Measurements from ENCODE around the gene HS6ST1.
A peak's percentile ranks its signal among the peaks of the same experiment; 100 is the strongest.
"Not testable (repeated sequence)": the region's sequence is repeated elsewhere in the genome, so short reads cannot be mapped to it uniquely, and the experiment has no call there.

The HS6ST1 gene

DNA sequence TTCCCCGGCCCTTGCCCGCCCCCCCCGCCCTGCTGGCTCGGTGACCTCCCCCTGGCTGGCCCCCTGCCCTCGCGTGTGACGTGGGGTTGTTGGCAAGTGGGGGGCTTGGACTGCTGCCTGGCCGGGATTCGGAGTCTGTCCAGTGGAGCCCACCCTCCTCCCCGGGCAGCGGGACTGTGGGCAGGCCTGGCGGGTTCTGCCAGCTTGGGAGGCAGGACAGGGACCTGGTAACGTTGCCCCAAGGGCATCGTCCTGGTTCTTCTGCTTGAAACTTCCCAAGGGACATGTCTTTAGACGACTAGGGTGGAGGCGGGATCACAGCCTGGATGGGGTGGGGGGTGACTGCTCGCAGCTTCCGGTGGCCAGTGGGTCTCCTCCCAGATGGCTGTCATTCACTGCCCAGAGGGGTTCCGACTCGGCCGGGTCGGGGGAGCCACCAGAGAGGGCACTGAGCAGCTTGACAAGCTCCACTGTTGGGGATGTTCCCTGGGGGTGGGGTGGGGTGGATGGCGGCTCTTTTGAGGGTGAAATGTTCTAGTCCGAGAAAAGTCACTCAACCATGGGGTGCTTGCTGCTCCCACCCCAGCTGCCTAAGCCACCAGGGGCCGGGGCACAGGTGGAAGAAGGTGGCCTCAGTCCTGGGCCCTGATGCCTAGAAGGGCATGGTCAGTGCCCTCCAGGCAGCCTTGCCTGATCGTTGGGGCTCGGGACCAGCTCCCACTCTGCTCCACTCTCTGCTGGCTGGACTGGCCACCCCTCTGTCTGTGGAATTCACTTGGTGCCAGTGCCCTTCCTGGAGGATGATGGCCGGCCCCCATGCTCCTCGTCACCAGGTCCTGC lies 4.3 kb upstream of the HS6ST1 start:
- Histone ChIP-seq H3K9me3 (ENCODE audit: control insufficient read depth in 1 of 2, low read length in 2 of 2) (no peaks in the 10 kb centered on the region), H3K27me3 (ENCODE audit: control insufficient read depth in 1 of 2, insufficient read depth in 2 of 2, low read length in 2 of 2) (no peaks in the 10 kb centered on the region), H3K27ac (ENCODE audit: low read depth, low read length) (peak overlapping the region; percentile 10), H3K36me3 (ENCODE audit: control insufficient read depth in 1 of 2, insufficient read depth in 2 of 2, low read length in 2 of 2) (no peaks in the 10 kb centered on the region), H3K9ac (ENCODE audit: low read depth in 1 of 2, low read length in 2 of 2) (no peak overlapping the region), H3K4me3 (ENCODE audit: low read depth in 1 of 2, low read length in 2 of 2) (peak overlapping the region in 1 of 2 donors; percentile 62), H3K4me1 (ENCODE audit: control insufficient read depth in 1 of 2, insufficient read depth in 2 of 2, low read length in 2 of 2) (peaks cover 6 to 16% of the 10 kb centered on the region in 2 donors)

DNA sequence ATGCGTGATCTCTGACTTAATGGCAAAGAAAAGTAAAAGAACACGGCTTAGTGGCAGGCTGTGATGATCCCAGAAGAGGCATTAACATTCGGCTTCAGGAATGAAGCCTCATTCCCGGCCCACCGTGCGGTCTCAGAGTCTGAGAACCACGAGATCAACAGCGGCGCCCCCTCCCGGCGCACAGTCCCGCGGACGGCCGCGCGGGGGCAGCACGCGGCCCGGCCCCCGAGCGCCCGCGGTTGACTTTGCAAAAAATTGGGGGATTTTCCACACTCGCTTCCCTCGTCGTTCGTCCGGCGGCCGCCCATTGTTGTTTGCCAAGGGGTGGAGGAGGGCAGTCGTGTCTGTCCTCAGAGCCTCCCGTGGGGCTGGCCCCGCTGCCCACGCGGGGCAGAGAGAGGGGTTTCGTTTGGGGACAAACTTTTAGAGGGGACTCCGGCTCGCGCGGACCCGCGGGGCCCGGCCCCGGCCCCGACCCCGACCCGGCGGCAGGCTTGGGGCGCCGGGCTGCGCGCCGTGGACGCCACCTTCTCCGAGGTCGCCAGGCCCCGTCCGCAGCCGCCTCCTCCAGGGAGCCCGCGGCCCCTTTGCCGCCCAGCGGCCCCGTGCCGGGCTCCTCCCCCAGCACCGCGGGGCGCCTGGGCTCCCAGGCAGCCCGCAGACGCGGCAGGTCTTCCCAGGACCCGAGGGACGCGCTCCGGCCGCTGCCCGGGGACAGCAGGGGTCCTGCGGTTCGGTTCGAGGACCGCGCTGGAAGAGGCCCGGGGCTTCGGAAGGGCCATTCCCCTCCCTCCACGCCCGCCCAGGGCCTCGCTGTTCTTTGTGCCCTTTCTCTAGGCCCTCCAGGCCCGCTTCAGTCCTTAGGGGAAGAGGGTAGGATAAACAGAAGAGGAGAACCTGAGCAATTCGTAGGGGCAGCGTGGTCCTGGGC lies 3.4 kb upstream of the HS6ST1 start:
- H3K27ac ChIP-seq (ENCODE audit: low read depth, low read length), result peak overlapping the region; percentile 32
- peak overlapping the region in 1 of 2 donors; percentile 43 for H3K9ac ChIP-seq (ENCODE audit: low read depth in 1 of 2, low read length in 2 of 2)
- H3K4me3 ChIP-seq (ENCODE audit: low read depth in 1 of 2, low read length in 2 of 2), result peak overlapping the region; percentile 60 to 62
- no peaks in the 10 kb centered on the region for H3K36me3 ChIP-seq (ENCODE audit: control insufficient read depth in 1 of 2, insufficient read depth in 2 of 2, low read length in 2 of 2)
- H3K27me3 ChIP-seq (ENCODE audit: control insufficient read depth in 1 of 2, insufficient read depth in 2 of 2, low read length in 2 of 2), result no peaks in the 10 kb centered on the region
- H3K9me3 ChIP-seq (ENCODE audit: control insufficient read depth in 1 of 2, low read length in 2 of 2), result no peaks in the 10 kb centered on the region
- H3K4me1 ChIP-seq (ENCODE audit: control insufficient read depth in 1 of 2, insufficient read depth in 2 of 2, low read length in 2 of 2), result peaks cover 9 to 20% of the 10 kb centered on the region in 2 donors

GRCh38 chr2:128320906-128321771 lies 2.5 kb upstream of the HS6ST1 start:
- Histone ChIP-seq H3K4me1 (ENCODE audit: control insufficient read depth in 1 of 2, insufficient read depth in 2 of 2, low read length in 2 of 2) (peaks cover 18 to 30% of the 10 kb centered on the region in 2 donors), H3K36me3 (ENCODE audit: control insufficient read depth in 1 of 2, insufficient read depth in 2 of 2, low read length in 2 of 2) (no peaks in the 10 kb centered on the region), H3K27me3 (ENCODE audit: control insufficient read depth in 1 of 2, insufficient read depth in 2 of 2, low read length in 2 of 2) (no peaks in the 10 kb centered on the region), H3K27ac (ENCODE audit: low read depth, low read length) (no peak overlapping the region), H3K9me3 (ENCODE audit: control insufficient read depth in 1 of 2, low read length in 2 of 2) (no peaks in the 10 kb centered on the region), H3K4me3 (ENCODE audit: low read depth in 1 of 2, low read length in 2 of 2) (peak overlapping the region; percentile 22 to 35), H3K9ac (ENCODE audit: low read depth in 1 of 2, low read length in 2 of 2) (no peak overlapping the region)

GRCh38 chr2:128320192-128320905 lies 1.7 kb upstream of the HS6ST1 start:
- Histone ChIP-seq H3K9ac (ENCODE audit: low read depth in 1 of 2, low read length in 2 of 2) (no peak overlapping the region), H3K4me1 (ENCODE audit: control insufficient read depth in 1 of 2, insufficient read depth in 2 of 2, low read length in 2 of 2) (peaks cover 23 to 27% of the 10 kb centered on the region in 2 donors), H3K4me3 (ENCODE audit: low read depth in 1 of 2, low read length in 2 of 2) (no peak overlapping the region), H3K27me3 (ENCODE audit: control insufficient read depth in 1 of 2, insufficient read depth in 2 of 2, low read length in 2 of 2) (no peaks in the 10 kb centered on the region), H3K9me3 (ENCODE audit: control insufficient read depth in 1 of 2, low read length in 2 of 2) (no peaks in the 10 kb centered on the region), H3K36me3 (ENCODE audit: control insufficient read depth in 1 of 2, insufficient read depth in 2 of 2, low read length in 2 of 2) (peaks cover 0 to 3% of the 10 kb centered on the region in 2 donors), H3K27ac (ENCODE audit: low read depth, low read length) (no peak overlapping the region)

GRCh38 chr2:128319631-128320191 lies 1.0 kb upstream of the HS6ST1 start:
- H3K4me1 ChIP-seq (ENCODE audit: control insufficient read depth in 1 of 2, insufficient read depth in 2 of 2, low read length in 2 of 2), result peaks cover 24 to 29% of the 10 kb centered on the region in 2 donors
- no peak overlapping the region for H3K4me3 ChIP-seq (ENCODE audit: low read depth in 1 of 2, low read length in 2 of 2)
- peaks cover 0 to 5% of the 10 kb centered on the region in 2 donors for H3K36me3 ChIP-seq (ENCODE audit: control insufficient read depth in 1 of 2, insufficient read depth in 2 of 2, low read length in 2 of 2)
- no peak overlapping the region for H3K9ac ChIP-seq (ENCODE audit: low read depth in 1 of 2, low read length in 2 of 2)
- no peaks in the 10 kb centered on the region for H3K9me3 ChIP-seq (ENCODE audit: control insufficient read depth in 1 of 2, low read length in 2 of 2)
- no peaks in the 10 kb centered on the region for H3K27me3 ChIP-seq (ENCODE audit: control insufficient read depth in 1 of 2, insufficient read depth in 2 of 2, low read length in 2 of 2)
- H3K27ac ChIP-seq (ENCODE audit: low read depth, low read length), result no peak overlapping the region

- H3K4me3 ChIP-seq (ENCODE audit: low read depth in 1 of 2, low read length in 2 of 2); H3K36me3 ChIP-seq (ENCODE audit: control insufficient read depth in 1 of 2, insufficient read depth in 2 of 2, low read length in 2 of 2); H3K9ac ChIP-seq (ENCODE audit: low read depth in 1 of 2, low read length in 2 of 2); H3K27me3 ChIP-seq (ENCODE audit: control insufficient read depth in 1 of 2, insufficient read depth in 2 of 2, low read length in 2 of 2); H3K9me3 ChIP-seq (ENCODE audit: control insufficient read depth in 1 of 2, low read length in 2 of 2); H3K27ac ChIP-seq (ENCODE audit: low read depth, low read length): not testable (repeated sequence)
- H3K4me1 ChIP-seq (ENCODE audit: control insufficient read depth in 1 of 2, insufficient read depth in 2 of 2, low read length in 2 of 2), result peaks cover 24 to 36% of the 10 kb centered on the region in 2 donors
These were observed 423 bp downstream of the HS6ST1 start for GRCh38 chr2:128318245-128318644.

DNA sequence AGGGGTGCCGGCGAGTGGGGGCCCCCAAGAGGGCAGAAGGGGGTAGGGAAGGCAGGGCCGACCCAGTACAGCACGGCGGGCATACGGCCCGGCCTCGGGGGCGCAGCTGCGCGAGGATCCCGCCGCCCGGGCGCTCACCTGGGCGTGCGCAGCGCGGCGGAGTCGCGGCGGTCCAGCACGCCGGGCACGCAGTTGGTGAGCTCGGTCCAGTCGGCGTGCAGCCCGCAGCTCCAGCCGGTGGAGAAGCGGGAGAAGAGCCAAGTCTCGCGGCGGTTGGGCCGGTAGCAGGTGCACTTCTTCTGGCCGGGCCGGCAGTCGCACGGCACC lies 806 bp downstream of the HS6ST1 start:
- H3K27ac ChIP-seq (ENCODE audit: low read depth, low read length); H3K36me3 ChIP-seq (ENCODE audit: control insufficient read depth in 1 of 2, insufficient read depth in 2 of 2, low read length in 2 of 2): not testable (repeated sequence)
- H3K4me1 ChIP-seq (ENCODE audit: control insufficient read depth in 1 of 2, insufficient read depth in 2 of 2, low read length in 2 of 2), result peaks cover 24 to 36% of the 10 kb centered on the region in 2 donors

GRCh38 chr2:128317181-128317898 lies 1.3 kb downstream of the HS6ST1 start:
- Histone ChIP-seq H3K4me1 (ENCODE audit: control insufficient read depth in 1 of 2, insufficient read depth in 2 of 2, low read length in 2 of 2) (peaks cover 24 to 36% of the 10 kb centered on the region in 2 donors), H3K9ac (ENCODE audit: low read depth in 1 of 2, low read length in 2 of 2) (peak overlapping the region; percentile 60 to 68), H3K36me3 (ENCODE audit: control insufficient read depth in 1 of 2, insufficient read depth in 2 of 2, low read length in 2 of 2) (peaks cover 0 to 10% of the 10 kb centered on the region in 2 donors), H3K4me3 (ENCODE audit: low read depth in 1 of 2, low read length in 2 of 2) (peak overlapping the region; percentile 68 to 80), H3K27ac (ENCODE audit: low read depth, low read length) (no peak overlapping the region), H3K27me3 (ENCODE audit: control insufficient read depth in 1 of 2, insufficient read depth in 2 of 2, low read length in 2 of 2) (no peaks in the 10 kb centered on the region), H3K9me3 (ENCODE audit: control insufficient read depth in 1 of 2, low read length in 2 of 2) (no peaks in the 10 kb centered on the region)

More for the DNA sequence above, 806 bp downstream of the HS6ST1 start:
- H3K27me3 ChIP-seq (ENCODE audit: control insufficient read depth in 1 of 2, insufficient read depth in 2 of 2, low read length in 2 of 2); H3K9me3 ChIP-seq (ENCODE audit: control insufficient read depth in 1 of 2, low read length in 2 of 2): not testable (repeated sequence)
- peak overlapping the region; percentile 60 to 68 for H3K9ac ChIP-seq (ENCODE audit: low read depth in 1 of 2, low read length in 2 of 2)
- peak overlapping the region; percentile 68 to 80 for H3K4me3 ChIP-seq (ENCODE audit: low read depth in 1 of 2, low read length in 2 of 2)

Measured in duodenal mucosa (tissue), 2 donors.